K562 (cell line): ENCODE data around the gene NRARP. TPM values are rescaled to one million over a fixed set of nuclear protein-coding genes. Genes with fewer than 3 reads are reported as not detected.

Experiments
- ATAC-seq: fragments of 200-7000 bp; cut with Tn5 transposase; 3 replicates; pipeline ENCODE4 v1.9.1; 2020; ENCODE audit warnings: moderate library complexity
- BruUV-seq: library from RNA; stranded (reverse); fragments of 400-500 nt; replicated peaks from 2 replicates; lab custom pipeline; 2021; lab: Mats Ljungman, UMichigan
- CTCF ChIA-PET: fragments of 300-600 bp; formaldehyde crosslinking; extraction: SDS; loops from one replicate; lab custom pipeline; 2021; ENCODE audit warnings: low intra/inter-chr PET ratio; lab: Yijun Ruan, JAX
- POLR2A ChIA-PET: fragments of 300-600, 350-650 bp; sonication (Branson Sonifier 250); formaldehyde crosslinking; extraction: SDS; loops from one replicate; lab custom pipeline; 2021; ENCODE audit warnings: antibody characterized with exemption, inconsistent platforms; lab: Yijun Ruan, JAX
- DNase-seq, 4 experiments: peaks; one replicate each; pipeline versions ENCODE4 v3.0.0 to v3.0.0-alpha.2; 2011 to 2018; ENCODE audit warnings: low spot score in 3 of 4, mixed read lengths in 3 of 4; ENCODE audit errors: extremely low read depth in 1 of 4
- FAIRE-seq: peaks from 2 replicates; lab custom pipeline; 2011; peaks lifted over from hg19 to GRCh38; lab: Jason Lieb, UNC
- H2AFZ ChIP-seq: 2 replicates; pipeline ENCODE4 v1.6.0; 2011; ENCODE audit warnings: low read depth, low read length, control low read depth, inconsistent platforms
- H3K27ac ChIP-seq: fragments of 200-600 bp; 3 replicates; pipeline ENCODE4 v1.8.0; 2011; ENCODE audit warnings: low read depth, mild to moderate bottlenecking, control low read depth, inconsistent platforms, low read length, moderate library complexity, mixed read lengths; ENCODE audit errors: extremely low read depth
- H3K27me3 ChIP-seq, 2 experiments: fragments of 300-600 bp in 1 of 2; 2 replicates in 1 of 2; 3 replicates in 1 of 2; pipeline versions ENCODE4 v1.6.0 to v1.8.0; 2011; ENCODE audit warnings: inconsistent platforms in 2 of 2, low read length in 2 of 2, mild to moderate bottlenecking in 1 of 2, mixed read lengths in 1 of 2, moderate library complexity in 1 of 2; ENCODE audit not compliant: control insufficient read depth in 2 of 2, insufficient read depth in 2 of 2
- H3K36me3 ChIP-seq: fragments of 300-600 bp; 3 replicates; pipeline ENCODE4 v1.8.0; 2011; ENCODE audit warnings: mild to moderate bottlenecking, low read length, inconsistent platforms; ENCODE audit not compliant: control insufficient read depth, insufficient read depth
- H3K4me1 ChIP-seq, 2 experiments: fragments of 200-600 bp in 1 of 2; replicated peaks in 1 of 2; 2 replicates in 1 of 2; 3 replicates in 1 of 2; pipeline versions ENCODE4 v1.5.1 to v1.8.0; 2011; ENCODE audit warnings: inconsistent platforms in 2 of 2, low read length in 2 of 2, mild to moderate bottlenecking in 1 of 2, mixed read lengths in 1 of 2, moderate library complexity in 1 of 2; ENCODE audit not compliant: control insufficient read depth in 2 of 2, insufficient read depth in 2 of 2
- H3K4me2 ChIP-seq: 2 replicates; pipeline ENCODE4 v1.6.1; 2011; ENCODE audit warnings: low read length, control low read depth, inconsistent platforms, mixed read lengths; ENCODE audit not compliant: insufficient read depth
- H3K4me3 ChIP-seq: fragments of 200-600 bp; sonication (generic), shearing (Covaris generic); 2 replicates; pipeline ENCODE4 v1.5.1; 2016; ENCODE audit warnings: control low read depth, inconsistent platforms
- H3K79me2 ChIP-seq: fragments of 200-600 bp; 3 replicates; pipeline ENCODE4 v1.8.0; 2011; ENCODE audit warnings: low read length, inconsistent platforms; ENCODE audit not compliant: control insufficient read depth, insufficient read depth
- H3K9ac ChIP-seq, 2 experiments: 2 replicates each; pipeline versions ENCODE4 v1.6.0 to v1.6.1; 2011; ENCODE audit warnings: low read depth in 2 of 2, low read length in 2 of 2, control low read depth in 1 of 2, inconsistent platforms in 1 of 2, mild to moderate bottlenecking in 1 of 2, mixed read lengths in 1 of 2; ENCODE audit not compliant: insufficient read depth in 1 of 2
- H3K9me1 ChIP-seq: one replicate; pipeline ENCODE4 v1.6.0; 2011; ENCODE audit warnings: inconsistent platforms, mild to moderate bottlenecking, low read length, moderate library complexity; ENCODE audit not compliant: control insufficient read depth, insufficient read depth
- H3K9me3 ChIP-seq: replicated peaks from 2 replicates; pipeline ENCODE4 v1.5.1; 2011; ENCODE audit warnings: low read depth, low read length, inconsistent platforms; ENCODE audit not compliant: control insufficient read depth, insufficient read depth
- H4K20me1 ChIP-seq: replicated peaks from 2 replicates; pipeline ENCODE4 v1.6.1; 2011; ENCODE audit warnings: low read length, inconsistent platforms, mixed read lengths; ENCODE audit not compliant: control insufficient read depth, insufficient read depth
- ATF7 ChIP-seq: fragments of 450-650 bp; IDR thresholded peaks from 2 replicates; pipeline ENCODE4 v1.7.1; 2014; ENCODE audit warnings: mild to moderate bottlenecking, moderate library complexity
- CAMTA2 ChIP-seq: fragments of 250-450 bp; sonication (Bioruptor Pico); conservative IDR thresholded peaks from 2 replicates; pipeline ENCODE4 v1.5.1; 2022
- CSDE1 ChIP-seq, 2 experiments: fragments of 450-650 bp; IDR thresholded peaks; 2 replicates each; pipeline ENCODE4 v1.6.1; 2016; ENCODE audit warnings: mild to moderate bottlenecking in 1 of 2
- HIVEP1 ChIP-seq: fragments of 250-450 bp; sonication (Bioruptor Pico); IDR thresholded peaks from 2 replicates; pipeline ENCODE4 v1.4.0; 2020; ENCODE audit warnings: mild to moderate bottlenecking
- HNRNPL ChIP-seq: fragments of 200-400 bp; formaldehyde crosslinking; IDR thresholded peaks from 2 replicates; pipeline ENCODE4 v1.6.1; 2017; ENCODE audit warnings: low read depth, mild to moderate bottlenecking, low read length
- IRF9 ChIP-seq: fragments of 450-650 bp; IDR thresholded peaks from 2 replicates; pipeline ENCODE4 v1.6.1; 2016; ENCODE audit warnings: missing biosample characterization, missing genetic modification characterization
- NFRKB ChIP-seq: fragments of 450-650 bp; IDR thresholded peaks from 2 replicates; pipeline ENCODE4 v1.6.1; 2016; ENCODE audit warnings: low read depth
- NR2C2 ChIP-seq, 2 experiments: fragments of 200-800 bp in 1 of 2; sonication (Bioruptor generic) in 1 of 2; sonication (generic) in 1 of 2; formaldehyde crosslinking in 1 of 2; IDR thresholded peaks; 2 replicates each; pipeline versions ENCODE4 v1.6.1 to v1.8.0; 2016 to 2022; ENCODE audit warnings: mild to moderate bottlenecking in 1 of 2, missing compliant biosample characterization in 1 of 2, missing genetic modification characterization in 1 of 2, missing genetic modification reagents in 1 of 2
- OTX1 ChIP-seq: fragments of 450-650 bp; formaldehyde crosslinking; IDR thresholded peaks from 2 replicates; pipeline ENCODE4 v1.4.0; 2022; ENCODE audit warnings: mild to moderate bottlenecking
- POLR2G ChIP-seq: fragments of 200-400 bp; formaldehyde crosslinking; IDR thresholded peaks from 2 replicates; pipeline ENCODE4 v1.6.1; 2017; ENCODE audit warnings: low read depth, mild to moderate bottlenecking, antibody characterized with exemption, low read length, moderate library complexity
- PRMT5 ChIP-seq: sonication (generic); formaldehyde crosslinking; IDR thresholded peaks from 2 replicates; pipeline ENCODE4 v1.5.0; 2020; ENCODE audit warnings: missing genetic modification reagents
- RBFOX2 ChIP-seq: fragments of 200-400 bp; formaldehyde crosslinking; IDR thresholded peaks from 2 replicates; pipeline ENCODE4 v1.6.1; 2017; ENCODE audit warnings: low read depth, mild to moderate bottlenecking, low read length, moderate library complexity
- RHOXF2B ChIP-seq: fragments of 250-450 bp; sonication (Bioruptor Pico); conservative IDR thresholded peaks from 2 replicates; pipeline ENCODE4 v1.5.1; 2021
- ZBTB43 ChIP-seq: sonication (generic); formaldehyde crosslinking; IDR thresholded peaks from 2 replicates; pipeline ENCODE4 v1.8.0; 2023; ENCODE audit warnings: mild to moderate bottlenecking, missing genetic modification reagents
- ZNF41 ChIP-seq: fragments of 250-450 bp; sonication (Bioruptor Pico); conservative IDR thresholded peaks from 2 replicates; pipeline ENCODE4 v1.4.0; 2020; ENCODE audit warnings: mild to moderate bottlenecking
- ZNF57 ChIP-seq: fragments of 450-650 bp; formaldehyde crosslinking; IDR thresholded peaks from 2 replicates; pipeline ENCODE4 v1.4.0; 2020; ENCODE audit warnings: mild to moderate bottlenecking, moderate library complexity
- ZNF583 ChIP-seq: fragments of 250-450 bp; sonication (Bioruptor Pico); IDR thresholded peaks from 2 replicates; pipeline ENCODE4 v1.4.0; 2020
- ZNF764 ChIP-seq: fragments of 250-450 bp; sonication (Bioruptor Pico); IDR thresholded peaks from 2 replicates; pipeline ENCODE4 v1.4.0; 2020; ENCODE audit warnings: low read depth, mild to moderate bottlenecking, moderate library complexity
- WGBS: fragments of 100-300 bp; shearing (Covaris generic); methylation state at CpG from one replicate; pipeline ENCODE4 v1.1.6; 2016; ENCODE audit warnings: low coverage, mixed read lengths; ENCODE audit not compliant: insufficient coverage; ENCODE audit errors: missing lambda C conversion rate; 5-methylcytosine and 5-hydroxymethylcytosine counted together
- in situ Hi-C: fragments of 300-500 bp; cut with MboI; formaldehyde crosslinking; loops from 4 replicates; pipeline ENCODE4 v1.15.0; 2018; ENCODE audit warnings: inconsistent platforms, mixed read lengths
- intact Hi-C: fragments of 100-400 bp; cut with micrococcal nuclease; formaldehyde crosslinking; loops from 2 replicates; pipeline ENCODE4 v1.14.2; 2022
- polyA plus RNA-seq, 8 experiments: library from polyadenylated mRNA; depleted of rRNA in 4 of 8; stranded (reverse) in 5 of 8; unstranded in 3 of 8; fragments of >200 nt; fragmentation: Nextera tagmentation in 2 of 8; fragmentation: Illumina TruSeq in 1 of 8; extraction: Ambion mirVana in 2 of 8; extraction: Trizol in 1 of 8; gene quantifications; 2 replicates each; pipeline versions ENCODE4 v1.2.1 to v1.2.3, GENCODE V29; 2011 to 2014; ENCODE audit warnings: inconsistent platforms in 1 of 8, missing spikeins in 1 of 8
- total RNA-seq, 7 experiments: library from RNA; depleted of rRNA in 6 of 7; stranded (reverse); fragments of >200 nt in 6 of 7; fragmentation: Illumina TruSeq in 2 of 7; extraction: Trizol in 2 of 7; gene quantifications; 2 replicates each; pipeline versions ENCODE4 v1.2.1 to v1.2.3, GENCODE V29; 2011 to 2021; ENCODE audit warnings: low replicate concordance in 1 of 7

NRARP gene
- total and polyA plus RNA-seq, 9 of the 15 experiments (the other 6 are each of a cell fraction or from before 2014, with no cell fraction given): 2.0 to 24.5 (median 7.2) TPM; not detected in 2

- TF ChIP-seq RBFOX2: peak; percentile 83
- TF ChIP-seq CSDE1 (IDR thresholded peaks at IDR 0.05): no peak
- TF ChIP-seq ZBTB43 (CRISPR knock-in tag): no peak
- TF ChIP-seq CAMTA2 (CRISPR knock-in tag): no peak
- TF ChIP-seq ATF7: peak; percentile 17; the same call in 1 of the 2 replicates
- TF ChIP-seq OTX1 (CRISPR knock-in tag): no peak
These were observed 47.2 kb downstream of the NRARP start, which contains the start of gene NELFB (continued) for GRCh38 chr9:137254624-137255447.

- ChIA-PET POLR2A (interaction anchor here (0.6 to 8.3 kb wide), 11 partner anchors 11 to 394 kb away, joined by 3 to 221 read pairs (median 3); partner anchors contain the start of gene TUBB4B), CTCF (no interaction called here)
- Histone ChIP-seq H4K20me1 (no peaks in the 10 kb centered on the region; the same call in 1 of the 2 replicates), H3K27me3 (no peaks in the 10 kb centered on the region), H3K4me1 (peaks cover 13 to 68% of the 10 kb centered on the region in 2 experiments), H3K4me2 (peak overlapping the region; percentile 97), H2AFZ (peak overlapping the region; percentile 91), H3K9me1 (no peaks in the 10 kb centered on the region), H3K4me3 (peak overlapping the region; percentile 100), H3K36me3 (peaks cover 25% of the 10 kb centered on the region), H3K9ac (peak overlapping the region; percentile 90 to 95), H3K79me2 (peaks cover 35% of the 10 kb centered on the region), H3K27ac (peak overlapping the region; percentile 84), H3K9me3 (no peaks in the 10 kb centered on the region)
- DNase-seq (peak in 2 of 4 experiments; percentile 30 to 44), FAIRE-seq (peak; percentile 29), ATAC-seq (peak; percentile 30)
- whole genome bisulfite sequencing: 33% methylated on average over 18 of the region's 21 CpGs
- intact Hi-C loops: loop anchor here (2.0 kb wide), 2 partner anchors 13 to 23 kb away; partner anchors contain the start of genes TOR4A and TUBB4B
- in situ Hi-C loops: no loop called here
- BruUV-seq: no TSS peak
- TF ChIP-seq POLR2G: no peak
- TF ChIP-seq HIVEP1: no peak
- TF ChIP-seq IRF9: no peak
- TF ChIP-seq ZNF583 (CRISPR knock-in tag): no peak
- no peak for TF ChIP-seq ZNF41
- TF ChIP-seq RHOXF2B (CRISPR knock-in tag): no peak; the same call in 1 of the 2 replicates
- no peak for TF ChIP-seq HNRNPL
- no peak for TF ChIP-seq NR2C2 (CRISPR knock-in tag; IDR thresholded peaks at IDR 0.05)
- TF ChIP-seq NR2C2 (tag; IDR thresholded peaks at IDR 0.05): no peak
- TF ChIP-seq ZNF57 (CRISPR knock-in tag): no peak
- no peak for TF ChIP-seq PRMT5 (CRISPR knock-in tag)
- no peak for TF ChIP-seq ZNF764 (CRISPR knock-in tag)
- TF ChIP-seq NFRKB: no peak
These were observed 48.1 kb downstream of the NRARP start for GRCh38 chr9:137253717-137254623.
